HG02938 (cell line): ENCODE data around the gene POLG2.
"Not testable (repeated sequence)": the region's sequence is repeated elsewhere in the genome, so short reads cannot be mapped to it uniquely, and the experiment has no call there.

ENCODE experiments used
- ATAC-seq: cut with Tn5 transposase; IDR thresholded peaks from one replicate; pipeline ENCODE4 v1.9.1; 2021; ENCODE audit warnings: mild to moderate bottlenecking, moderate library complexity; ENCODE audit not compliant: unreplicated experiment

Gene POLG2

DNA sequence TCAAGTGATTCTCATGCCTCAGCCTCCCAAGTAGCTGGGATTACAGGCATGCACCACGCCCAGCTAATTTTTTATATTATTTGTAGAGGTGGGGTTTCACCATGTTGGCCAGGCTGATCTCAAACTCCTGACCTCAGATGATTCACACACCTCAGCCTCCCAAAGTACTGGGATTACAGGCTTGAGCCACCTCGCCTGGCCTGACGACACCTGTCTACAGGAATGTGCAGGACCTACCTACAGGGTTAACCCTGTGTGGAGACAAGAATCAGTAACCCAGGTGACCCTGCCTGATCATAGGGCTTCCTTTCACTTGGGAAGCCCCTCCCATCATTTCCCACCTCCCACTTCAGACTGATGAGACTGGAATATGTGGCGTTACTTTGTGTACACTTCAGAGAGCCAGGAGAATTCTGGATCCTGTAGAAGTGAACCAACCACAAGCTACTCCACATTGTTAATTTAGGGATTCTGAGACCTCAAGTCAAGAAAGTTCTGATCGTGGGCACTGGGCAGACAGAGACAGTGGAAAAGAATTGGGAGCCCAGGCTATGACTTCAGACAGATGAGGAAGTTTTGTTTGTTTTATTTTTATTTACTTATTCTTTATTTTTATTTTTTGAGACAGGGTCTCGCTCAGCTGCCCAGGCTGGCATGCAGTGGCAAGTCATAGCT is 53.6 kb downstream of the POLG2 start:
- ATAC-seq = no peak

DNA sequence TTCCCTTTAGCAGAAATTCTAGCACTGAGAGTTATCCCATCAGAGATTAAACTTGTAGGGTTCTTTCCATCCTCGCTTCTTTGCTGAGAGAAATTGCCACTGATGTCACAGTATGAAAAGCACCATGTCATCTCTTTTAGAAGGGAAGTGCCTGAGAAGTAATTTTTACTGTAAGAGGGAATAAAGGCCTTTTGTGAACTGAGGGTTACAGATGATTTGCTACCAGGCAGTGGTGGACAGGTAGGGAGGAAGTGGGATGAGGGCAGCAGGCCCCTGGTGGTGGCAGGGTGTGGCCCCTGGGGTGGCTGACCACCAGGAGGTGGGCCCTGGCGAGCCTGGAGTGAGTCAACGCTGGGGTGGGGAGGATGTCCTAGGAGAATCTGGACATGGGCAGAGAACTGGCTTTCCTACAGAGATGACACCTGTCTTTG is 54.3 kb downstream of the POLG2 start:
- ATAC-seq = no peak

DNA sequence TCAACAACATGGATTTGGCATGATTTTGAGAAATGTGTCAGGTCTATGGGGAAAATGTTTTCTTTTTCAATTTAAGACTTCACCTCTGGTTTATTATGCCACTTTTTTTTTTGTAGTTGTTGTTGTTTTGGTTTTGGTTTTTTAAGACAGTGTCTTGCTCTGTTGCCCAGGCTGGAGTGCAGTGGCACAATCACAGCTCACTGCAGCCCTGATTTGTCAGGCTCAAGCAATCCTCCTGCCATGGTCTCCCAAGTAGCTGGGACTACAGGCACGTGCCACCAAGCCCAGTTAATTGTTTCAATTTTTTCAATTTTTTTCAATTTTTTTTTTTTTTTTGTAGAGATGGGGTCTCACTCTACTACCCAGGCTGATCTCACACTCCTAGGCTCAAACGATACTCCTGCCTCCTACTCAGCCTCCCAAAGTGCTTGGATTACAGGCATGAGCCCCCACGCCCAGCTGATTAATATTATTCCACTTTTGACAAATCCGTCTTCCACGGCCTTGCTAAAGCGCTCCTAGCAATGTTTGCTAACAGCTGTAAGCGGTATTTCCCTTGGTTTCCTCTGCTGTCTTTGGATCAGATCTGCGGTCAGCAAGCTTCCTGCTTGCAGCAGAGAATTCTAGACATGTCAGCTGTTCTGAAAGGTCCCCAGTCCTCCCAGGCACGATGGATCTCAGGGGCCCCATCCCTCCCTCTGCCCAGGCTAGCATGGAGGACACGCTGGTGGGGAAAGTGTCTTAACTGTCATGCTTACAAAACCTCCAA is 54.9 kb downstream of the POLG2 start:
- ATAC-seq = no peak

DNA sequence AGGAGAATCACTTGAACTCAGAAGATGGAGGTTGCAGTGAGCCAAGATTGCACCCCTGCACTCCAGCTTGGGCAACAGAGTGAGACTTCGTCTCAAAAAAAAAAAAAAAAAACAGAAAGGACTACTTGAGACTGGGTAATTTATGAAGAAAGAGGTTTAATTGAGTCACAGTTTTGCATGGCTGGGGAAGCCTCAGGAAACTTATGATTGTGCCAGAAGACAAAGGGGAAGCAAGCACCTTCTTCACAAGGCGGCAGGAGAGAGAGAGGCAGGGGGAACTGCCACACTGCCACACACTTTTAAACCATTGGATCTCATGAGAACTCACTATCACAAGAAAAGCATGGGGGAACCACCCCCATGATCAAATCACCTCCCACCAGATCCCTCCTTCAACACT is 56.9 kb downstream of the POLG2 start:
- no peak for ATAC-seq

DNA sequence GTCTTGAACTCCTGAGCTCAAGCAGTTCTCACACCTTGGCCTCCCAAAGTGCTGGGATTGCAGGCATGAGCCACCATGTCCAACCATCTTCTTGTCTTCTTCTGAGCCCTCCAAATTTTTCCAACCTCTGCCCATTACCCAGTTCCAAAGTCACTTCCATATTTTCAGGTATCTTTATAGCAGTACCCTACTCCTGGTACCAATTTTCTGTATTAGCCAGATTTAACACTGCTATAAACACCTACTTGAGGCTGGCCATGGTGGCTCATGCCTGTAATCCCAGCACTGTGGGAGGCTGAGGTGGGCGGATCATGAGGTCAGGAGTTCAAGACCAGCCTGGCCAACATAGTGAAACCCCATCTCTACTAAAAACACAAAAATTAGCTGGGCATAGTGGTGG is 57.3 kb downstream of the POLG2 start:
- ATAC-seq = not testable (repeated sequence)

- no peak for ATAC-seq
Measured at GRCh38 chr17:64437944-64438525, 58.8 kb downstream of the POLG2 start.

DNA sequence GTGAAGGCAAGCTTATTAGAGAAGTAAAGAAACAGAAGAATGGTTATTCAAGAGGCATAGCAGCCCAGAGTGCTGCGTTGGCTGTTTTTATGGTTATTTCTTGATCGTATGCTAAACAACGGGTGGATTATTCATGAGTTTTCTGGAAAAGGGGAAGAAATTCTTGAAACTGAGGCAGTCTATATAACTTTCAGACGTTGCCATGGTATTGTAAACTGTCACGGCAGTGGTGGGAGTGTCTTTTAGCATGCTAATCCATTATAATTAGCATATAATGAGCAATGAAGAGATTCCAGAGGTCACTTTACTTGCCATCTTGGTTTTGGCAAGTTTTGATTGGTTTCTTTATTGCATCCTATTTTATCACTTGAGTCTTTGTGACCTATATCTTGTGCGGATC is 65.3 kb downstream of the POLG2 start:
- no peak for ATAC-seq

- not testable (repeated sequence) for ATAC-seq
Measured at GRCh38 chr17:64430036-64430435, 66.8 kb downstream of the POLG2 start.

GRCh38 chr17:64428406-64428805 is 68.4 kb downstream of the POLG2 start:
- no peak for ATAC-seq
